Measurements from ENCODE around the gene PGC. TPM values are rescaled to one million over a fixed set of nuclear protein-coding genes. Genes with fewer than 3 reads are reported as not detected.
"Not testable (repeated sequence)": the region's sequence is repeated elsewhere in the genome, so short reads cannot be mapped to it uniquely, and the experiment has no call there.

Gene PGC
- total RNA-seq, 4 donors from 2014 or later = not detected

DNA sequence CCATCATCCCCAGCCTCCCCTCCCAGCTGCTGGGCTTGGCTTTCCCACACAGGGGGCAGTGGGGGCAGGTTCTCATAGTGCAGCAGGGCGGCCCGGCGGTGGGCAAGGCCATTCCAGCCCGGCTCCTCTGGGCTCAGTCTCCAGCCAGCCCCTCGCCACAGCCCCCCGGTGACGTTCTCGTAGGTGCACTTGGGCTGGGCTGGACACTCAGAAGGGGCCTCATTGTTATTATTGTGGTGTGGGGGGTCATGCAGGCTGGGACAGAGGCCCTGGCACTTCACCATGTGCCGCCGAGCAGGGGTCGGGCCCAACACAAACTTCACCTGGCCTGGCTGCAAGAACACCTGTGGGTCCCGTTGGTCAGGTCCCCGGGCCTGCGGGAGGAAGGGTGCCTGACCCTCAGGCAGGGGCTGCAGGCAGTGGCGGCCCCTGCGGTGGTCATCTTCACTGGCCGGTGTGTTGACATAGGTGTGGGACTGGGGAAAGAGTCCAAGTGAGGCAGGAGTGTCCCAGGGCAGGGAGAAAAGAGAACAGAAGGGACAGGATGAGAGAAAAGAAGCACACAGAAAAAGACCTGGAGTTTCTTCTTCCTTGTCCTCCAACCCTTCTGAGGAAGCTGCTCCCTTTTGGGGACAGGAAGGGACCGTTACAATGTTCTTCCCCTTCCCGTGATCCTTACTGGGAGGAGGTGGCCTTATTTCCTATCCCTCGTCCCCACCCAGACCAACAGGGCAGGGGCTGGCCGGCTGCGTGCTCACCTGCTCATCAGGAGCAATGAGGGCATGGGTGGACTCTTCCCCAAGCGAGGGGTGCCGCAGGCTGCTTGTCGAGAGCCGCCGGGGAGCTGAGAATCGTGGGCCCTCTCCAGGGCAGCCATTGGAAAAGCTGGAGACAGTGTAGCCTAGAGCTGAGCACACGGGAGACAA, 24.1 kb upstream of the PGC start:
- TF ChIP-seq POLR2A (IDR thresholded peaks at IDR 0.05) = no peak
- TF ChIP-seq, protein P1, sequence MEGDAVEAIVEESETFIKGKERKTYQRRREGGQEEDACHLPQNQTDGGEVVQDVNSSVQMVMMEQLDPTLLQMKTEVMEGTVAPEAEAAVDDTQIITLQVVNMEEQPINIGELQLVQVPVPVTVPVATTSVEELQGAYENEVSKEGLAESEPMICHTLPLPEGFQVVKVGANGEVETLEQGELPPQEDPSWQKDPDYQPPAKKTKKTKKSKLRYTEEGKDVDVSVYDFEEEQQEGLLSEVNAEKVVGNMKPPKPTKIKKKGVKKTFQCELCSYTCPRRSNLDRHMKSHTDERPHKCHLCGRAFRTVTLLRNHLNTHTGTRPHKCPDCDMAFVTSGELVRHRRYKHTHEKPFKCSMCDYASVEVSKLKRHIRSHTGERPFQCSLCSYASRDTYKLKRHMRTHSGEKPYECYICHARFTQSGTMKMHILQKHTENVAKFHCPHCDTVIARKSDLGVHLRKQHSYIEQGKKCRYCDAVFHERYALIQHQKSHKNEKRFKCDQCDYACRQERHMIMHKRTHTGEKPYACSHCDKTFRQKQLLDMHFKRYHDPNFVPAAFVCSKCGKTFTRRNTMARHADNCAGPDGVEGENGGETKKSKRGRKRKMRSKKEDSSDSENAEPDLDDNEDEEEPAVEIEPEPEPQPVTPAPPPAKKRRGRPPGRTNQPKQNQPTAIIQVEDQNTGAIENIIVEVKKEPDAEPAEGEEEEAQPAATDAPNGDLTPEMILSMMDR (IDR thresholded peaks at IDR 0.05) = no peak
- H3K4me3 ChIP-seq = no peak overlapping the region
- no peak overlapping the region for H3K27ac ChIP-seq
- H3K9me3 ChIP-seq = no peaks in the 10 kb centered on the region
- no peaks in the 10 kb centered on the region for H3K4me1 ChIP-seq
- H3K36me3 ChIP-seq = peaks cover 0 to 57% (median 0%) of the 10 kb centered on the region in 3 donors
- no peak for DNase-seq
- H3K27me3 ChIP-seq = no peaks in the 10 kb centered on the region

DNA sequence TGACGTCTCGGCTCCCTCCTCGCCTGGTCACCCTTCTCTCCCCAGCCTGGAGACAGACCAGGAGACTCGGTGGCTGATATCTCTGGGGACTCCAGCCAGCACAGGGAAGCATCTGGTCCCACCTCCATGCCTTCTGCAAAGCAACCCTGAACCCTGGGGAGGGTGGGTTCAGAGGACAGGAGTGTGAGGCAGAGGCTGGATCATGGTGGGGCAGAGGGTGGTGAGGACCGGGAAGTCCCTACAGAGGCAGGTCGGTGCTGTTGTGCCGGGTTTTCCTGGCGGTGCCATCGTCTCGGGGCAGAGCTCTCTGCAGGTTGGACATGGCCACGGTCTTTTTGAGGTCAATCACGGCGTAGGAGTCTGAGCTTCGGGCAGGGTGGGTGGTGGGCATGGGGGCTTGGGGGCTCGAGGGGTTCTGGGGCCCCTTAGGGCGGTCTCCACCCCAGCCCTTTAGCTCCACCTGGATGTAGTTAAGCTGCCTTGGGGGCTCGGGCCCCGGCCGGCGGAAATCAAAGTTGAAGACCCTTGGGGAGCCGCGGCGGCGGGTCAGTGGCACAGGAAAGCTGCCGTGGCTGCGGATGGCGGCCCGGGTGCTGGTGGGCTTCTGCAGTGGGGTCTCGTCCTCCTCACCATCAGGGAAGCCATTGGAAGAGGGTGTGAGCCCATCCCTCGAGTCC, 23.3 kb upstream of the PGC start:
- Histone ChIP-seq H3K27ac (no peak overlapping the region), H3K4me1 (no peaks in the 10 kb centered on the region), H3K4me3 (no peak overlapping the region), H3K36me3 (peaks cover 0 to 54% (median 0%) of the 10 kb centered on the region in 3 donors), H3K27me3 (no peaks in the 10 kb centered on the region), H3K9me3 (no peaks in the 10 kb centered on the region)
- DNase-seq = no peak
- TF ChIP-seq, protein P1 (IDR thresholded peaks at IDR 0.05) = no peak
- TF ChIP-seq POLR2A (IDR thresholded peaks at IDR 0.05) = no peak

DNA sequence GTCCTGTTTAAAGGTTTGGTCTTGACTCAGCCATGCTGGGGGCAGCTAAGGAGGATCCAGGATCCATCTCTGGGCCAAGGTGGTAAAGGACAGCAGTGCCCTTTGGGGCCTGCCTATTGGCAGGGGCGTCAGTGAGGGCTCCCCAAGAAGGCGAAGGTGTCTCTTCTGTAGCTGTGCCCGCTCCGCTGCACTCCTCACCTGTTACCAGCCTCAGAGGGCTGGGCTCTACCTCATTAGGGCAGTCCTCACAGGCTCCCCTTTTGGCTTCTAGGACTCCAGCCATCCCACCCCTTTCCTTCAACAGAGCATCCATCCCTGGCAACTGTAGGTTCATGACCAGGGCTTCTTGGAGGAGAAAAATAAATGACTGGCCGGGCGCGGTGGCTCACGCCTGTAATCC, 22.2 kb upstream of the PGC start:
- H3K27me3 ChIP-seq = no peaks in the 10 kb centered on the region
- H3K9me3 ChIP-seq = no peaks in the 10 kb centered on the region
- no peak overlapping the region for H3K27ac ChIP-seq
- peaks cover 0 to 43% (median 0%) of the 10 kb centered on the region in 3 donors for H3K36me3 ChIP-seq
- H3K4me3 ChIP-seq = no peak overlapping the region
- no peaks in the 10 kb centered on the region for H3K4me1 ChIP-seq
- TF ChIP-seq, protein P1 (IDR thresholded peaks at IDR 0.05) = no peak
- TF ChIP-seq POLR2A (IDR thresholded peaks at IDR 0.05) = no peak
- no peak for DNase-seq

DNA sequence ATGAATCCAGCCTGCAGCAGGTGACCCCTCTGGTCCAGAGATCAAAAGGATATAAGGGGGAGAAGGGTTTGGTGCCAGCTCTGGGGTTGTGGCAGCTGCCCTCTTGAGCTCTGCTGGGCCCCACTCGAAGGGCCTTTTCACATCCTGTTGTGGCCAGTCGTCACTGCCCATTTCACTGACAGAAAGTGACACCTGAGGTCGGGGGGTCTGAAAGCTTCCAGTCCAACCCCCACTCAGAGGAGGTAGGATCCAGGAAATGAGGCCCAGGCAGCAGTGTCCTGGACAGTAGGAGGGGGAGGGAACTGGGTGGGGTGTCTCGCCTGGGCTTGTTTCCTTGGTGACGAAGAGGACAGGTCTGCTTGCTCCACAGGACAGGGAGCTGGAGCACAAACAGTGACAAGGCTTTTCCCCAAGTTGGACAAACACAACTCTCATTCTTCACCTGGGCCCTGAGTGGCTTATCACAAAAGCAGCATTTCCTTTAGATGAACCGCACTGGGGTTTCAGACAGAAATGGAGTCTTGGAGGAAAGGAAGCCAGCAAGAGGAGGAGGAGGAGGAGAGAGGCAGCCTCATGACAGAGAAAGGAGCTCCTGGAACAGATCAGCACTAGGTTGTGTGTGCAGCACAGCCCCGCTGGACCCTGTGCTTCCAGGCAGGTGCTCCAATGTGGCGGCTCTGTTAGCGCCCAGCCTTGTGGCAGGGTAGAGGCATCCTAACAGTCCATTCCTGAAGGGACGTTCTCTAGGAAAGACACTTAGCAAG, 21.5 kb upstream of the PGC start:
- Histone ChIP-seq H3K27ac (no peak overlapping the region), H3K4me3 (no peak overlapping the region), H3K9me3 (no peaks in the 10 kb centered on the region), H3K36me3 (peaks cover 0 to 36% (median 0%) of the 10 kb centered on the region in 3 donors), H3K27me3 (no peaks in the 10 kb centered on the region), H3K4me1 (no peaks in the 10 kb centered on the region)
- DNase-seq = no peak
- TF ChIP-seq, protein P1 (IDR thresholded peaks at IDR 0.05) = no peak
- no peak for TF ChIP-seq POLR2A (IDR thresholded peaks at IDR 0.05)

DNA sequence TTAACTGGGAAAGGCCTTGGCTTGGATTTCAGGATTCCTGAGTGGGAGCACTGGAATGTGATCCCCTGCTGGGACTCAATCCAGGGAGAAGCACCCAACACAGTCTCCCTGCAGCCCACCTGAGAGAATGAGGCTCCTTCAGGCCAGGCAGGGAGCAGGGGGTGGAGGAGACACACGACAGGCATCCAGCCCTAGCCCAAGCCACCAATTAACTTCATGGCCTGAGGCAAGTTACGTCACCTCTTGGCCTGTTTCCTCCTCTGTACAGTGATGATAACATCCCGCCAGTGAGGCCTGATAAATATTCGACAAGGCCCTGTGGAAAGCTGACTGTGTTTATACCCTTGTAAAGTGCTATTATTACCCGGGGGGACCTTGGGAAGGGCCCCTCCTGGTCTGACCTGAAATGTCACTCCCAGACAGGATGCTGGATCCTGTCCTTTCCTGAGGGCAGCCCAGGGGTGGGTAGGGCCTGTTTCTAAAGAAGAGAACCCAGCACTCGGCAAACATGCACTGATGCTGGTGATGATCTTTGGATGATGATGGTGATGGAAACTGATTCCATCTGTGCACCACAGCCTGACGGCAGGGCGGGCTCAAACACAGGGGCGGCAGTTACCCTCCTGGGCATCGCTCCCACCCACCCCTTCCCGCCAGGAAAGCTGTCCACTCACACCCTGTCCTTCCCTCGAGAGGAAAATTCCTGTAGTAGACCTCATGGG, 20.1 kb upstream of the PGC start:
- no peaks in the 10 kb centered on the region for H3K27me3 ChIP-seq
- H3K4me3 ChIP-seq = no peak overlapping the region
- H3K9me3 ChIP-seq = no peaks in the 10 kb centered on the region
- DNase-seq = no peak
- no peaks in the 10 kb centered on the region for H3K4me1 ChIP-seq
- peak overlapping the region in 2 of 4 donors; percentile 2 to 57 for H3K27ac ChIP-seq
- TF ChIP-seq, protein P1 (IDR thresholded peaks at IDR 0.05) = no peak
- no peak for TF ChIP-seq POLR2A (IDR thresholded peaks at IDR 0.05)
- H3K36me3 ChIP-seq = peaks cover 0 to 22% (median 0%) of the 10 kb centered on the region in 3 donors

DNA sequence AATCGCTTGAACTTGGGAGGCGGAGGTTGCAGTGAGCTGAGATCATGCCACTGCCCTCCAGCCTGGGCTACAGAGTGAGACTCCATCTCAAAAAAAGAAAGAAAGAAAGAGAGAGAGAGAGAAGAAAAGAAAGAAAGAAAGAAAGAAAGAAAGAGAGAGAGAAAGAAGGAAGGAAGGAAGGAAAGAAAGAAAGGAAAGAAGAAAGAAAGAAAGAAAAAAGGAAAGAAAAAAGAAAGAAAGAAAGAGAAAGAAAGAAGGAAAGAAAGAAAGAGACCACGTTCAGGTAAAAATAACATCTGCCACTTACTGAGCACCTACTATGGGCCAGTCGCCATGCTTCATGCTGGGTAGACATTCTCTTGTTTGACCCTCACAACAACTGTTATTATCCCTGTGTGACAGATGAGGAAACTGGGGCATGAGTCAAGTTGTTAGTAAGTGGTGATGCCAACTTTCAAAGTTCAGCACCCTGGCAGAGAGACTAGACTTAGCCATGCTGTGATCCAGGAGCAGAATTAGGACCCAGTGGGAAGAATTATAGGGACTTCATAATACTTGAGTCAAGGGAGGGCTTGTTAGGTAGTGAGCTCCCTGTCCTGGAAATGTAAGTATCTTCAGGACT, 19.0 kb upstream of the PGC start:
- not testable (repeated sequence) for H3K9me3 ChIP-seq, H3K4me3 ChIP-seq, H3K4me1 ChIP-seq, H3K27me3 ChIP-seq, DNase-seq, H3K27ac ChIP-seq
- H3K36me3 ChIP-seq = peaks cover 0 to 10% (median 0%) of the 10 kb centered on the region in 3 donors

Measured in Peyer's patch (tissue), 4 donors.